Adrenal gland (tissue), 5 donors: ENCODE data around the gene CCDC197.

Source experiments
- CTCF ChIP-seq, 6 experiments: fragments of 450-650 bp in 4 of 6; fragments of 200-600 bp in 2 of 6; sonication (generic) in 1 of 6; IDR thresholded peaks; 1 replicate in 5 of 6; 2 replicates in 1 of 6; pipeline versions ENCODE4 v1.5.1 to v1.8.0; 2016 to 2021; ENCODE audit warnings: antibody characterized with exemption in 6 of 6, mild to moderate bottlenecking in 2 of 6, moderate library complexity in 1 of 6
- POLR2A ChIP-seq, 2 donors: fragments of 450-650 bp; IDR thresholded peaks; one replicate each; pipeline ENCODE4 v1.6.1; 2017; ENCODE audit warnings: antibody characterized with exemption in 2 of 2, mild to moderate bottlenecking in 2 of 2, moderate library complexity in 1 of 2
- donor health status: DM: no; HTN: no; CAD: no.

GRCh38 chr14:93953739-93954515, 43.2 kb upstream of the CCDC197 start:
- TF ChIP-seq CTCF (IDR thresholded peaks at IDR 0.05) (no peak), POLR2A (IDR thresholded peaks at IDR 0.05) (no peak)
